GM21576 (cell line): Measurements from ENCODE around the gene SMURF1.
"Not testable (repeated sequence)": the region's sequence is repeated elsewhere in the genome, so short reads cannot be mapped to it uniquely, and the experiment has no call there.

Experiments used
- ATAC-seq: cut with Tn5 transposase; IDR thresholded peaks from one replicate; pipeline ENCODE4 v1.9.1; 2021; ENCODE audit warnings: mild to moderate bottlenecking, moderate library complexity; ENCODE audit not compliant: unreplicated experiment

SMURF1 gene

GRCh38 chr7:99122762-99123161, 21.1 kb downstream of the SMURF1 start:
- ATAC-seq, result no peak

DNA sequence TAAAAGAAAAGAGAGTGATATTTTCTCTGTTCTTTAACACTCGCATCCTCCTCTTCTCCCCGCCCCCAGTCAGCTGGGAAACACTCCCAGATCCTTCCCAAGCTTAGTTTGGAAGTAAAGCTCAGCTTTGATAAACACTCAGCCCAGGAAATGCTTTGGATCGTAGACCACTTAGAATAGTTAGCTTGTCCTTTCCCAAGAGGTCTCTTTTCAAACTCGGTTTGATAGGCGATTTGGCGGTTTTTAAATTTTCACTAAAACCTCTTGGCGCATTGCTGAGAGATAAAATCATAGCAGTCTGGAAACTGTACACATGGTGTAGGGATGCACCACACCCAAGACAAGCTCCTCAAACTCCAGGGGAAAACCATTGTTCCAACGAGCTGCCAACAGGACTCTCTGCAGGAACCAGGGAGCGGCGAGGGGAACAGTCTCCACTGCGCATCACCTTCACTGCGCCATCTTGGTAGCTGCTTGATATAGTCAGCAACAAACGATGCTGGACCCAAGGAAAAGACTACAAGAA, 22.3 kb downstream of the SMURF1 start:
- ATAC-seq, result no peak

- no peak for ATAC-seq
These were observed 23.0 kb downstream of the SMURF1 start for GRCh38 chr7:99120916-99121315.

DNA sequence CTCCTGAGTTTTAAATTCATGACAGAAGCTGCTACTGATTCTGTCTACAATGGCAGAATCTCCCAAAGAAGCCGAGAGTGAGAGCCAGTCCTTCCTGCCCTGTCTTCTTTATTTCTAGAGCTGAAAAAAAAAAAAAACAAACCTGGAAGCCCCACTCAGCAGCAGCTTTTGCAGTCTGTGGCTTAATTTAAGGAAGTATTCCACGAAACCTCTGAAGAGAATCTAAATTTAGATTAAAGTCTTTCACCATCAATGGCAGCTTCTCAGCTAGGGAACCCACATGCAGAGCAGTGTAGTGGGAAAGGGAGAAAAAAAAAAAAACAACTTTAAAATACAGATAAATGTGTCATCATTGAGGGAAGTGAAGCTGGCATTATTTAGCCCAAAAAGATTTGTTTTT, 23.4 kb downstream of the SMURF1 start:
- ATAC-seq, result no peak

DNA sequence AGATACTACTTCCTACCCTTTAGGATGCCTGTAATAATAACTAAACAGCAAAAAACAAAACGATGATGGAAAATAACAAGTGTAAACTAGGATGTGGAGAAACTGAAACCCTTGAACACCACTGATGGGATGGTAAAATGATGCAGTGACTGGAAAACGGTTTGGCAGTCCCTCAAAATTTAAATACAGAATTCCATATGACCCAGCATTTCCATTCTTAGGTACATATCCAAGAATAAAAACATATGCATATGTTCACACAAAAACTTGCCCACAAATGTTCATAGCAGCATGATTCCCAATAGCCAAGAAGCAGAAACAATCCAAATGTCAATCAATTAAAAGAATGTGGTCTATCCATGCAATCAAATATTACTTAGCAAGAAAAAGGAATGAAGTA, 25.8 kb downstream of the SMURF1 start:
- no peak for ATAC-seq

DNA sequence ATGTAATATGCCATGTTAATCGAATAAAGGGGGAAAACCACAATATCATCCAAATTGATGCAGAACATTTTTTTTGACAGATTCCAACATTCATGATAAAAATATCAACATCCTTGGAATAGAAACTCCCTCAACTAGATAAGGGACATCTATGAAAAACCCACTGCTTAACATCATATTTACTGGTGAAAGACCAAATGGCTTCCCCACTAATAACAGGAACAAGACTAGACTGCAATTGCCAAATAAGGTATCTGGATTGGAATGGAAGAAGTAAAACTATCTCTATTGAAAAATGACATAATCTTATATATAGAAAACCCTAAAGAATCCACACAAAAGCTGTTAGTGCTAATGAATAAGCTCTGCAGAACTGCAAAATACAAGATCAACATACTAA, 27.8 kb downstream of the SMURF1 start:
- no peak for ATAC-seq

- ATAC-seq, result no peak
These were observed 28.5 kb downstream of the SMURF1 start for GRCh38 chr7:99115379-99115778.

DNA sequence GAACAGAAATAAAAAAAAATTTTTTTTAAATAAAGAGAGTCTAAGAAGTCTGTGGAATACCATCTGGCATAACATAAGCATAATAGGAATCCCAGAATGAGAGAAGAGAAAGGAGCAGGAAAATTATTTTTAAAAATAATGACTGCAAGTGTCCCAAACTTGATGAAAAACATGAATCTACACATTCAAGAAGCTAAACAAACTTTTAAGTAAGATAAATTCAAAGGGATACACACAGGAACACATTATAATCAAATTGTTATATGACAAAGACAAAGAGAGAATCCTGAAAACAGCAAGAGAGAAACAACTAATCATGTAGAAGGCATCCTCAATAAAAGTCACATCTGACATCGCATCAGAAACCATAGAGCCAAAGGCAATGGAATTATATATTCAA, 30.9 kb downstream of the SMURF1 start:
- ATAC-seq, result no peak

- peak; percentile 88 for ATAC-seq
These were observed 31.8 kb downstream of the SMURF1 start for GRCh38 chr7:99112097-99112496.

DNA sequence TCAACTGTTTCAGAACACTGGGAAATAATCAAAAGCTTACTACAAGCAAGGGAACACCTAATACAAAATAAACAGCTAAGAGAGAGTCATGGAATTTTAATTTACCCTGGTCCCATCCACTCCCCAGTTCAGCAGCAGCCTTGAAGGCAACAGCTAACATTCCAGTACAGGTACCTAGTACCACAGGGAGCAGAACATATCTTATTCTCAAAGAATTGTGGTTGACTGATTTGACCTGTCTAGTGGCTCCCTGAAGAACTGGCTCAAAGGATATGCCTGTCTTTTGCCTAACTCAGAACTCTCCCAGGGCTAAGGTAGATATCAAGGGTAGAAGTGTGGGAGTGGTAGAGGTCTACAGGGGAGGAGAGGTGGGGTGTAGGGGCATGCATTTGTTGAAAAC, 32.3 kb downstream of the SMURF1 start:
- peak; percentile 21 for ATAC-seq

- ATAC-seq, result no peak
These were observed 34.5 kb downstream of the SMURF1 start for GRCh38 chr7:99109108-99110051.

- ATAC-seq, result no peak
These were observed 35.3 kb downstream of the SMURF1 start for GRCh38 chr7:99108613-99109012.

DNA sequence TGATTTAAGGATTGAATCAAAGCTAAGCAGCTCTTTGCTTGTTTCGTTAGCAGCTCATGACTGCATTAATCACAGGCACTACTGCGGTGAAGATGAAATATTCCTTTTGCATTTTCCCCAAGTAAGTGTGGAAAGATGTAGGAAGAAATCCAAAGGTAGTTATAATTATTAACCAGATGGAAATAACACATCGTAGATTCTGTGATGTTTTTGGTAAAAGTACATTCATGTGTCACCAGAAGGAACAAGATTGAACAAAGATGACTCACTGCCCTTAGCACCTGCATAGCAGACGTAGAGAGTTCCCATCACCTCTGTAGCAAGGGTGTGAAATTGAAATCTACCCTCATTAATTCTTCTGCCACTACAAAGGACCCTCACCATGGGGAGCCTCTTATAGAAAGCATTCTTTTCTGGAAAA, 37.1 kb downstream of the SMURF1 start:
- no peak for ATAC-seq

GRCh38 chr7:99106411-99106810, 37.5 kb downstream of the SMURF1 start:
- ATAC-seq, result no peak

DNA sequence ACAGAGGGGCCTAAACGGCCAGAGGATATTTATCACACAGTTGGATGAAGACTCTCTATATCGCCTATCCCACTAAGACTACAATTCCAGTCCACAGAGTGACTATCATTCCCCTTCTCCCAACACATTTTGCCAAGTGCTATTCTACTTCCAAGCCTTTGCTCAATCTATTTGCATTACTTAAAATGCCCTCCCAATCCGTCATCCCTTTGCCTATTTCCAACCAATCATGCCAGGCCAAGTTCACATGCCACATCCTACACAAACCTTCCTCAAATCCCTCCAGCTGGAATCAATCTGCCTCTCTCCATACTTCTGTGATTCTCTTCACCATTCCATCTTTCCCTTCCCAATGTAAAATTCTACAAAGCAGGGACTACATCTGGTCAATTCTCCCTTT, 38.2 kb downstream of the SMURF1 start:
- no peak for ATAC-seq

GRCh38 chr7:99104631-99105030, 39.3 kb downstream of the SMURF1 start:
- ATAC-seq, result no peak

- ATAC-seq, result not testable (repeated sequence)
These were observed 40.1 kb downstream of the SMURF1 start for GRCh38 chr7:99103836-99104235.

GRCh38 chr7:99102809-99103690, 40.9 kb downstream of the SMURF1 start:
- ATAC-seq, result no peak

DNA sequence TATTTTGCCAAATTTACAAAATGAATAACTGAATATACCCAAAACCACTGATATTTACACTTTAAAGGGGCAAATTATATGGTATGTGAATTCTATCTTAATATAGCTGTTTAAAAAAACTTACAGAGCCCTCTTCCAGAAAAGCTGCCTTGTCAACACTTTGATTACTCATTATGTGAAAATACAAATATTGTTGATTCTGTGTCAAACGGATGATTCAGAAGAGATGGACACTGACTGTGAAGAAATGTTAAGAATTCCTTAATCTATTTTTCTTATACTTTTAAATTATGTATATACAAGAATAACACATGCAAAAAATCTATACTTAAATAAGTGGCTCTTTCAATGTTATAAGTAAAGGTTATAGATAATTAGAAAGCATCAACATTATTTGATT, 41.5 kb downstream of the SMURF1 start:
- ATAC-seq, result no peak

GRCh38 chr7:99101516-99101915, 42.4 kb downstream of the SMURF1 start:
- ATAC-seq, result not testable (repeated sequence)

GRCh38 chr7:99099499-99100077, 44.3 kb downstream of the SMURF1 start:
- no peak for ATAC-seq
